ENCODE results near the gene RPA1.

RPA1 gene

DNA sequence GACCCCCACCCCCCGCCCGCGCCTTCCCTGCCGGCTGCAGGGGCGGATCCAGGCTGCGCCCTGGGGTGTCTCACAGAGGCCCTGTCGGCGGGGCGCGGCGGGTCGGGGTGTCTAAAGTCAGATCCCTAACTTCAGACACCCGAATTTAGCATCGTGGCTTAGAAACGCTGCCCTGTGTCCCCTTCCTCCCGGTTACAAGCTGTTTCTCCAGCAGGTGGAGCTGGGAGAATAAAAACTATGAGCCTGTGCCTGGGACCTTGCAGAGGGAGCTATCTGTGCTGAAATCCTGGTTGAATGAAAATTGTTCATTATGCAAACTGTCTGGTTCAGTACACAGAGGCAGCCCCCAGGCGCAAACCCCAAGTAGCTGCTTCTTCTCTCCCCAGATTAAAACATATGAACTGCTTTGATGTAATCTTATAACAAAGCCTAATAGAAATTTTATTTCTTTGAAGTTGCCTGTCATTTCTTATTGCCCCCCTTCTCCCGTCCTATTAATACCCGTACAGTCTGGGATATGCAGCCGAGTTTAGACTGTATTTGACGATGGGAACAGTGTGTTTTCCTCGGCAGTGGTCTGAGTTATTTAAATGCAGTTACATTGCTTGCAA is 79.0 kb downstream of the RPA1 start:
- peak; percentile 74 for DNase-seq (ENCODE audit: low spot score)

DNA sequence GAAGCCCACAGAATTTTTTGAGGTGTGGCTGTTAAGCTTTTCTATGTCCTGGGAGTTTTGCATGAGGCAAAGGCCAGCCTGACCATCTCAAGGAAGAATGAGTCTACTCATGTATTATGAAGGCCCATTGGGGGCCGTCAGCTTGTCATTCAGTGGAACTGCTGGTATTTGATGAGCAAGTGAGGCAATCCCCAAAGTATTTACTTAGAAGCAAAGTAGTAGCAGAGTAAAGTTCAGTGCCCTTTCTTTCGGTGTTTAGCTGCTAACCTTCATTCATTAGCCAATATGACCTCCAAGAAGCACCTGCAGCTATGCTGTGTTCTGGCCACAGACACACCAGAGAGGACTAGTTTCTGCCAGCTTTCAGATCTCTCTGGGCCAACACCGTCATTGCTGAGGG is 80.2 kb downstream of the RPA1 start:
- peak; percentile 52 for DNase-seq (ENCODE audit: low spot score)

DNA sequence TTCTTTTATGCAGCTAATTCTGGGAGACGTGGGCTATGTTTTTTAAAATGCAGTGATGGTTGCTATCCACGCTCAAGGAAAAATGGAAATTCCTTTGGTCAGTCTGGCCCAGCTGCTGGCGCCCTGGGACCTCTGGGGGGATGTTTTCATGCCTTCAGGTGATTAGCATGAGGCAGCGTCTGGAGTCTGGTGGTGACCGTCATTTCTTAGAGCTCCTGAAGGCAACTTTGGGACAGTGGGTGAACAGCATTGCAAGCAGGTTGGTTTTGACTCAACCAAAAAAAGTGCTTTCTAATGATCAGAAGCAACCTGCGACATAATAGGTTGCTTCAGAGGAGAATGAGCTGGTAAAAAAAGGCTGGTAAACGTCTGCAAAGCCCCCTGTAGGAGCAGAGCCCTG is 82.3 kb downstream of the RPA1 start:
- no peak for DNase-seq (ENCODE audit: low spot score)

DNA sequence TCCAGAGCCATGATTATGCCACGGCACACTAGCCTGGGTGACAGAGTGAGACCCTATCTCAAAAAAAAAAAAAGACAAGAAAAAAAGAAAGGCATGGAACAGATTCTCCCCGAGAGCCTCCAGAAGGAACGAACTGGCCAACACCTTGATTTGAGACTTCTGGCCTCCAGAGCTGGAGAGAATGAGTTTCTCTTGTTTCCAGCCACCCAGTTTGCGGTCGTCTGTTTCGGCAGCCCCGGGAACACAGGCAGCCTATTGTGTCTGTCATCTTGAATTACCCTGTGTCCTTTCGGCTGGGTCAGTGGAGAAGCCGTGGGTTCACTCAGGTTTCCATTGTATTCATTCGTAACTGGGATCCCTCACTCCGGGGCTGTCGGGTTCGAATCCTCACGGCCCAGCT is 83.9 kb downstream of the RPA1 start:
- DNase-seq (ENCODE audit: low spot score) = no peak

DNA sequence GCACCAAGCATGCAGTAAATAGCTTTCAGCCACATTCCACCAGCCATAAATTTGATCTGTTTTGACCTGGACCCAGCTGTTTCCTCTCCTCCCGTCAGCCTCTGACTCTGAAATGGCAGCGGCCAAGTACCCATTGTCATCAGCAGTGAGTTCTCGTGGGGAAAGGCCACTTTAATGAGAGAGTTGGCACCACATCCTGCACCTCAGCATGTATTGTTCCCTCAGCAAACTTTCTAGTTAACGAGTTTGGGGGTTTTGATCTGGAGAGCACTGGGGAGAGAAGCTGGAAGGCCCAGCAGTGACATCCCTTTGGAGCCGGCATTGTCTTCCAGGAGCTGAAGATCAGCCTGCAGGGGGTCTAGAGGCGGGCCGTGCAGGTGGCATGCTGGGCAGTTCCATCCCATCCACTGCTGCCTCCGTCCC is 84.9 kb downstream of the RPA1 start:
- no peak for DNase-seq (ENCODE audit: low spot score)

DNA sequence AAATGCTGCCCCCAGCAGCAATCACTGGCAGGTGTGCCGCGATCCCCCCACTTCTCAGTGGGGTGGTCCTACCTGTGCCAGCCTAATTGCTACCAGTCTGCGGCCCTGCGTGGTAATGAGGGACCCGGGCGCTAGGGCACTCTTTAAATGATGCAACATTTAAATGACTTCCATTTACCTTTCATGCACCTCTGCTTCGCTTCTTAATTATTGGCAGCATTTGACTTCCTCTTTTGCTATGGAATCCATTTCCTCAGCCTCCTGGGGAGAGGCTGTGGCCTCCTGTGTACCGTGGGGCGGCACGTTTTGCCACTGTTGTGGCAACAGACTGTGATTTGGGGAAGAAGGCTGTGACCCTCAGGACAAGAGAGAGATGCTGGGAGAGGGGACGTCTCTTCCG is 86.1 kb downstream of the RPA1 start:
- DNase-seq (ENCODE audit: low spot score) = no peak

DNA sequence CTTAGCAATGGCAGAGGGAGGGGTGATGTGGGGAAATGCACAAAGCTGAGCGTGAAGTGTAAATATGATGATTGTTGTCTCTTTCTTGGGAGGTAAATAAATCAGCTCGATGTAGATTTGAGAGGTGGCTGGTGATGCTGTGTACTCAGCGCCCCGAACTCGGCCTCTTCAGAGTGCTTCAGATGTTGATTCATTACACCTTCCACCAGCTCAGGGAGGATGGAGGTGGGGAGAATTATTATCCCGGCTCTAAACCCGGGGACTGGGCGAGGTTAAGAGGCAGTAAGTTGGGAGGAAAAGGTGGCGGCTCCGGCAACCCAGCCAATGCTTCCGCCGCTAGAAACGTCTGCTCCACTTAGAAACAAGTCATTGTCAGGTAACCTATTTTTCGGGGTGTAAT is 86.5 kb downstream of the RPA1 start:
- DNase-seq (ENCODE audit: low spot score) = no peak

DNA sequence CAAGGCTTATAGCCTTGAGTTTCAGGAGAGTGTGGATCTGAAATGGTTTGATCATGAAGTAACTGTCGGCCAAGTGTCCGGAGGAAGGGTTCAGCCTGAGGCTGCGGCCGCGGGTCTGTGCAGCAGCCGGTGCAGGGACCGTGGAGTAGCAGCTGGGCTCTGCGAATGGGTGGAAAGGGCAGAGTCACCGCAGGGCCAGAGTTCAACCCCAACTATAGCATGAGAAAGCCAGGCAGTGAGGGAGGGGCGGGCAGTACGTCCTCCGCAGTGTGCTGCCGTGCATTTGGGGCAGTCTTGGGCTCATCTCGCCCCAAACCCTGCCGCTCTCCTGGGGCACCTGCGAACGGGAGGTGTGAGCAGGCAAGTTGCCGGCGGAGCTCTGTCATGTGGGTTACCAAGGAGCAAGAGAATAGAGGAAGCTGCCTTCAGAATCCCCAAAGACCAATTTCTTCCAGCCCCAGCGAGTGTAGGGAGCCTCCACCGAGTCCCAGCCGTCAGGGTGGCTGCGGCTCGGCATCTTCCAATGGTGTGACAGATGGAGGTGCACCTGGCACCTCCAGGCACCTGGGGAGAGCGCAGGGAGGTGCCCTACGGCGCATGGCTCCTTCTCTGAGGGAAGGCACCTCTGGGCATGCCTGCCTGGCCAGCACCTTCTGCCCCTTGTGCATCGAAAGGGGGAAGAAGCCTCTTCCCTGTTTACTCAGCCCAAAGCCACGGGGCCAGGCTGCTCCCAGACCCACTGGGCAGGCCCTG is 87.3 kb downstream of the RPA1 start:
- no peak for DNase-seq (ENCODE audit: low spot score)

DNA sequence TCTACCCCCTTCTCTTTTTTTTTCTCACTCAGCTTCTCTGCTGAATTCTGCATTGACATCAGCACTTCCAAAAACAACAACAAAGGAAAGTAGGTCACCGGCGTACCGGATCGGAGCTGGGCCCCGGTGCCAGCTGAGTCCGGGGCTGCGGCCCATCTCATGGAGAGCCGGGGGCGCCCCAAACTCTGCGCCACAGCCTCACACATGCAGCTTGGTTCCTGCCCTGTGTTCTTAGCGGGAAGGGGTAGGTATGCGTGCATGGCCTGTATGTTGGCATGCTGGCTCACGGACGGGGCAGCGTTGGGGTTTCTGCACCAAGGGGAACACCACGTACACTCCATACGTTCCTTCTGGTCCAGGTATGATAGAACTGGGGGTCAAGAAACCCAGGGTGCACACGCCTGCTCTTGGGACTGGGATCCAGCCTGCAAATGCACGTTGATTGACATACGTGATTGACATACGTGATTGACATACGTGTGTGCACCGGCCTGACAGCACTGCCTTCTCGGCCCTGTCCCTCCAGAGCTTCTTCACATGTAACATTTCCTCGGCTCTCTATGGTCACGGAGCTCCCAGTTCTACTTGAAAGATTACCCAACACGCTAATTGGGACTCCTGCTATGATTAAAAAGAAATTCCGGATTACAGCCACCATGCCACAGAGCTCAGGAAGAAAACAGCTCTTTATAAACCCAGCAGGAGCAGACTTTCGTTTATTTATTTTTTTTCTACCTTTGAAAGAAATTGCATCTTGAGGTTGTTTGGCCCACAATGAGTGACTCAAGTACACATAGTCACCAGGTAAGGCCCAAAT is 88.7 kb downstream of the RPA1 start:
- DNase-seq (ENCODE audit: low spot score) = no peak

DNA sequence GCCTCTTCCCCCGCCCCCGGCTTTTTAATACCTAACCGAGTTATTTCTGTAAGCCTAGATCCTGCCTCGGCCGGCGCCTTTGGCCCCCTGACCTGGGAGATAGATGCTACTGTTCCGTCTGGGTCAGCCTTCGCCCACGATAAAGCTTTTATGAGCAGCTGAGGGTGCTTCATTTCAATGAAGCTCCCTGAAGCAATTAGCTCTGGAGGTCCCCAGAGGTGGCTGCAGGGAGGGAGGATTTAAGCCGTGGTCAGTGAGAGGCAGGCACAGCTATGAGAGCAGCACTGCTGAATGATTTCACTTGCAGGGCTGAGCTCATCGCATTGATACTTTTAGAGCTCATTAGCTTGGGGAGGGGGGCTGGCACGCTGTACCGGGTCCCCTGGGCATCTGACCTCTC is 89.4 kb downstream of the RPA1 start:
- no peak for DNase-seq (ENCODE audit: low spot score)

DNA sequence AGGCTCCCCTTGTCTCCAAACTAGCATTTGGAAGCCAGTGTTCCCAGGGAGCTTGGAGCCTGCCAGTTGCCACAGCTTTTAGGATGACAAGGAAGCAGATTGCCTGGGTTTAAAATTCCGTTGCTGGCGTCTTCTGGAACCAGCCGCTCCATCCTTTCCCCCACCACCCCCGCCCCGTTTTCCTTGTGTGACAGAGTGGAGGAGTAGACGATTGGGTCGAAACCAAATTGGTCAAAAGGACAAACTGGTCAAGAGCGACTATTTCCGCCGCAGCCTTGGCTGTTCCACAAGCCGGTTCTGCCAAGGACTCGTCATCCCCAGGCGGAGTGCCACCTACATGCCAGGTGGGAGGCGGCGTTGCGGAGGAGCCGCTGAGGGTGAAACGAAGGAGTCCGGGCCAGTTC is 91.1 kb downstream of the RPA1 start:
- DNase-seq (ENCODE audit: low spot score) = no peak

DNA sequence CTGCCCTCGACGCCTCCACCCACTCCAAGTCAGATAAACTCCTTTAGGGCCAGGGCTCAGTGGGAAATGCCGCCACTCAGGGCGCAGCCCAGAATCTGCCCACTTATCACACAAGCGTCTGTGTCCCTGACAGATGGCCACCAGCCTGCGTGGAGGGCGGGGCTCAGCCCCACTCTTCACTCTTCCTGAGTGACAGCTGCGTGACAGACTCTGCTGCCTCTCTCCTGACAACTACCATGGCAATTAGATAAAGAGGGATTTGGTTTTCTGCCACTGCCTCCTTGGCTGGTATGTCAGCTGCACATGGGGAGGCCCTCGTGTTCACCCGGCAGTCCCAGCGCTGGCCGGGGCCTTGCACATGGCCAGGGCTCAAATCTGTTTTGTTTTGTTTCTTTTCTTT is 99.2 kb downstream of the RPA1 start:
- no peak for DNase-seq (ENCODE audit: low spot score)

DNA sequence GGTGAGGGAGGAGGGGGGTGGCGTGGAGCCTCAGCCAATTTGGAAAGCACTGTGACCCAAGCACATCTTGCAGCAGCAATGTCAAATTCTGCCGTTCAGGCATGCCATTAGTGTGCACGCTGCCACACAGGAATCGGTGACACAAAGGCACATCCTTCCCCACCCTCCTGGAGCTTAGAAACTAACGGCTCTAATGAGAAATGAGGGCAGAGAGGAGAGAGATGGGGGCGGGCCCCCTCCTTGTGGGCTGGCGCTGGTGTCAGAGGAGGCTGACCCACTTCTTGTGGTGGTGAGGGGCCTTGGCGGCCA is 100.5 kb downstream of the RPA1 start:
- DNase-seq (ENCODE audit: low spot score) = no peak

DNA sequence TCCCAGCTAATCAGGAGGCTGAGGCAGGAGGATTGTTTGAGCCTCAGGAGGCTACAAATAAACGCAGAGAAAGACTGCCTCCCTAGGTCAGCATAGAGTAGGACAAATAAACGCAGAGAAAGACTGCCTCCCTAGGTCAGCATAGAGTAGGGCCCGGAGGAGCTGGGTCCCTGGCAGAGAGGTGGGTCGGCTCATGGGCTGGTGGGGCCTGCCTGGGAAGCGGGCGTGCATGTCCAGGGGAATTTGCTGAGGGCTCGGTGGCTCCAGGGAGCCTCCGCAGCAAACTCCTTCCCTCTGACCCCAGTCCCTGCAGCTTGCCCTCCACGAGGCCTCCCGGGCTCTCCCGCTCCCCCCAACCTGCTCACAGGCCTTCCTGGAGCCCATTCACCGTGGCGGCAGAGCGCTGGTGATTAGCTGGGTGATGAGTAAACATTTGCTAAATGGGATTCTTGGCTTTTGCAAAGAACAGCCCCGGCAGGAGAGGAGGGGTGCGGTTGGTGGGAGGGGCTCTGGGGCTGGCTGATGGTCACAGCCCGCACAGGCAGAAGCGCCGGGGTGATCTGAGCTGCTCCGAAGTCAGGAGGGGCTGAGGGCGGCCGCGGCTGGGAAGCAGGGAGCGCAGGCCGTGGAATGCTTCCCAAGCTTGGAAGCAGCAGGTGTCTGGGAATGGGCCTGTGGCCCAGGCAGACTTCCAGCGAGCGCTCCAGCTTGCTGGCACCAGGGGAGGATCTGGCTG is 102.2 kb downstream of the RPA1 start:
- DNase-seq (ENCODE audit: low spot score) = peak; percentile 83

DNA sequence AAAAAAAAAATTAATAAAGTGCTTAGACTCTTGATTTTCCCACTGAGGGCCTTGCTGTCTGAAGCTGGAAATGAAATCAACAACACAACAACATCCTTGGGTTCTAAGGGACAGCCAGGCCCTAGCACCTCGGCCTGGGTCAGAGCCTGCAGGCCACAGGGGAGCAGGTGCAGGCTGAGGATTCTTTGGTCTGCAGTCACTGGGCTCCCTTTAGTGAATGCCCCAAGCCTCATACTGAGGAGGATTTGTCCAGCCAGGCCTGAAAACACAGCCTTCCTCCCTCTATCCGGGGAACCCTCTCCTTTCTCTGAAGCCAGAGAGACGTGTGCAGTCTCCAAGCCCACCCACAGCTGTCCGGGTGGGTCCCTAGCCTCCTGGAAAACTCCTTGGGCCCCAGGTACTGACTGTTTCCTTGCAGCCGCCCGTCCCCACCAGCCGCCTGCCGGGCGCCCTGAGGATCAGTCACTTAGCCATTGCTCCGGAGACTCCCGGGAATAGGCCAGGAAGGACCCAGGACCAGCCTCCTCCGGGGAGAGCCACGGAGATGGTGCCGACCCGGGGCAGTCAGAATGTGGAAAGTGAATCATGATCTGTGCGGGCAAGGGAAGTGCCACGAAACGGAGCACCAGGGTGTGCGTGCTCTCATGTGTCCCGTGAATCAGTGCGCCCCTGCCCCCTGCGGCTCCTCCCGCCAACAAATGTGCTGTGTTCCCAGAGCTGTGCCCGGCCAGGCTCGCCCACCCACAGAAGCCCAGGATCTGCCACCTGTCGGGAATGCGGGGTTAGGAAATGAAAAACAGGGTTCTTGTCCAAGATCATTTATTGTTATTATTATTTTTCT is 104.3 kb downstream of the RPA1 start:
- no peak for DNase-seq (ENCODE audit: low spot score)

DNA sequence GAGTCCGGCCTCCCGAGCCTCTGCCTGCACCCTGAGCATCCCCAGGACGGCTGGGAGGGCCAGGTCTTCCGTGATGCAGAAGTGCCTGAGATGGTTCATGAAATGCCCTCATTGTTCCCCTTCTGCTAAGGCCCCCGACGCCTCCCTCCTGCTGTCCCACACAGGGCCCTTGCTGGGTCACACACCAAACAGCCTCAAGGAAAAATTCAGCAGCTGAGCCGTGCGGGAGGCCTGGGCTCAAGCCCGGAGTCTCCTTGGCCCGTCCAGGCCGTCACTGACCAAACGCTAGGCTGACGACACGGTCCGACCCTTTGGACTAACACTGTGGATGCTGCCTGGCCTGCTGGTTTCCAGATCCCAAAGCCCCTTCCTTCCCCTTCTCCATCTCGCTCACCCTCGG is 105.1 kb downstream of the RPA1 start:
- DNase-seq (ENCODE audit: low spot score) = no peak

DNA sequence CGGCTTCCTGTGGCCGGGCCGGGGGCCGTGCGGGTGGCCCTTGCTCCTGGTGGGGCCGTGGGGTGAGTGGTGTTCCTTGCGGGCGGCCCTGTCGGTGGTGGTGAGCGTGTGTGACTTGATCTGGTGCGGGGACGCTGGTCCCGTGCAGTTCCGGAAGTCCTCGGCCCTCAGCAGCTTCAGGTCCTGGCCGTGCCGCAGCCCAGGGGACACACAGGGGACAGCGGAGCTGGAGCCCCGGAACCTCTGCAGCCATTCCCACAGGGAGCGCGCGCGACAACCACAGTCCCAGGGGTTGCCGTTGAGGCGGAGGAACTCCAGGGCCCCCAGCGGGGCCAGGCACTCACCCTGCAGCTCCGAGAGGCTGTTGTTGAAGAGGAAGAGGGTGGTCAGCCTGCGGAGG is 107.0 kb downstream of the RPA1 start:
- no peak for DNase-seq (ENCODE audit: low spot score)

DNA sequence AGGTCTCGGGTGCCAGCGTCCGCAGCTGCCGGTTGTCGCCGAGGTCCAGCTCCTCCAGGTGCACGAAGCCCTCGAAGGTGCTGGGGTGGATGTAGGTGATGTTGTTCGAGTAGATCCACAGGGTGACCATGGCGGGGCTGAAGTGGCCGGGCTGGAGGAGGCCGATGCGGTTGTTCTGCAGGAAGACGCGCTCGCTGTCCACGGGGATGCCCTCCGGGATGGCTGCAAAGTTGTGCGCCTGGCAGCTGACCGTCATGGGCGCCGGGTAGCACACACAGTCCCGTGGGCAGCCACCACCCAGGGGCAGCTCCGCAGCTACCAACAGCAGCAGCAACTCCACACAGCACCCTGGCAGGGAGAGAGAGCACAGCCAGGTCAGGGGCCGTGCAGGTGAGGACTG is 107.7 kb downstream of the RPA1 start:
- DNase-seq (ENCODE audit: low spot score) = no peak

DNA sequence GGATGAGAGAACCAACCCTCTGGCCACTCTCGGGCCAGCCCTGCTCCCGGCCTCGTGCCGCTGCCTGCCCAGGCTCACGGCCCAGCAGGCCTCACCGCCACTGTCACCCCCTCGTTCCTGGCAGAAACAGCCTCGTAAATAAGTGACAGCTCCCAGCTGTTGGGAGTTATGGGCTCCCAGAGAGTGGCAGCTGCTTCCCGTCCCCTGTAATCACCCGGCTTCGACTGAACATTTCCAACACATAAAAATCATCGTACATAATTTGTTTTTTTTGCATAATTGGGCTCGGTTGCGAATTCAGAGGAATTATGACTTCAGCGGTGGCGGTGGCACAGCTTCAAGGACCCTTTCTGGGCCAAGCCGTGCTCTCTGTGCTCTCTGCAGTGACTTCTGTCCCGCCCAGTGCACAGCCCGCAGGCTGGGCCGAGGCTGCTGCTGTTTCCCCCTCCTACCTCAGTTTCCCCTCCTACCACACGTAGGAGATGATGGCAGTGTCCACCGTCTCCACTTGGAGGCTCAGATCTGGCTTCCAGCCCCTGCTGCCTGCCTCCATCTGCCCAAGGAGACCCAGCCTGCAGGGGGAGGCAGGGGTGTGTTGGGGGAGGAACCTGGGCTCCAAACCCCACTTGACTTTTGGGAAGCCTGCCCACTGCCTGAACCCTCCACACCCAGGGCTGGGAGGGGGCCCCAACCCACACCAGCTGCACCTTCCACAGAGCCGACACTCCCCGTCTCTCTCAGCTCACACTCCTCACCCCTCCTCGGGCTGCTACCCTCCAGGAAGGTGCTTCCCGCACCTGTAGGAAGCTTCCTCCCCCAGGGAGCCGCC is 110.4 kb downstream of the RPA1 start:
- no peak for DNase-seq (ENCODE audit: low spot score)

DNA sequence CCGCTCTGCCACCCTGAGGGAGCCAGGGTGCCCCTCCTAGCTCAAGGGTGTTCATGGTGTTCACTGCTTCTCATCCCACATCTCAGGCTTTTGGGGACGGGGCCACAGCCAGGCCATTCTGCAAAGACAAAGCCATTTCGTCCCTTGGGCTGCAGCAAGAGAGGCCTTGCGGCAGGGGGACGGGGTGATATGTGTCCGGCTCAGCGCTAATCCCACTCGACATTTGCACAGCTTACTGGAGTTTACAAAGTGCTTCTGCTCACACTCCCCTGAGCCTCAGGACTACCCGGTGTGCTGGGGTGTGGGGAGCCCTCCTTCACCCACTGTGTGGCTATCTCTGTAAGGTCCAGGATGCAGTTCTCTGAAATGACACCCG is 111.0 kb downstream of the RPA1 start:
- DNase-seq (ENCODE audit: low spot score) = no peak

Measured in HuH-7.5 (cell line).